ENCODE results near the gene HJV. TPM values are rescaled to one million over a fixed set of nuclear protein-coding genes. Genes with fewer than 3 reads are reported as not detected.

The HJV gene
- total and polyA plus RNA-seq, 2 of the 13 experiments (the other 11 are each of a cell fraction or from before 2014, with no cell fraction given), result 0.18 TPM; not detected in 1

GRCh38 chr1:146031476-146031875 is 9.9 kb upstream of the HJV start:
- DNase-seq (ENCODE audit: low spot score) (no peak), ATAC-seq (no peak), FAIRE-seq (no peak)
- CTCF ChIA-PET (ENCODE audit: low intra/inter-chr PET ratio, low total read pairs), result no interaction called here
- no TSS peak for BruUV-seq (replicated peaks)
- TF ChIP-seq ZNF670 (CRISPR knock-in tag; IDR thresholded peaks at IDR 0.05; ENCODE audit: borderline replicate concordance), result no peak
- TF ChIP-seq ZFP41 (CRISPR knock-in tag; IDR thresholded peaks at IDR 0.05; ENCODE audit: borderline replicate concordance), result no peak
- TF ChIP-seq GPN1 (CRISPR knock-in tag; IDR thresholded peaks at IDR 0.05; ENCODE audit: borderline replicate concordance), result no peak
- no peak for TF ChIP-seq U2AF2 (IDR thresholded peaks at IDR 0.05; ENCODE audit: low read depth, low read length)
- no peak for TF ChIP-seq FUBP1 (CRISPR knock-in tag; IDR thresholded peaks at IDR 0.05; ENCODE audit: borderline replicate concordance)
- Histone ChIP-seq H3K27ac (ENCODE audit: extremely low read length, insufficient read depth, low read length) (no peak overlapping the region), H3K27me3 (ENCODE audit: control insufficient read depth in 1 of 2, insufficient read depth in 2 of 2, low read length in 2 of 2) (no peaks in the 10 kb centered on the region), H3K4me3 (replicated peaks in 1 of 3; ENCODE audit: insufficient read depth in 1 of 3, low read depth in 2 of 3, low read length in 3 of 3) (no peak overlapping the region), H3K9me3 (ENCODE audit: low read length) (no peaks in the 10 kb centered on the region), H2AFZ (ENCODE audit: low read length) (no peak overlapping the region), H4K20me1 (ENCODE audit: insufficient read depth, low read length) (no peaks in the 10 kb centered on the region), H3K79me2 (ENCODE audit: insufficient read depth, low read length) (no peaks in the 10 kb centered on the region), H3K36me3 (replicated peaks in 1 of 2; ENCODE audit: control insufficient read depth in 1 of 2, insufficient read depth in 2 of 2, low read length in 2 of 2) (no peaks in the 10 kb centered on the region), H3K4me1 (ENCODE audit: insufficient read depth, low read length) (peaks cover 33% of the 10 kb centered on the region), H3K4me2 (ENCODE audit: low read depth, low read length) (no peak overlapping the region), H3K9ac (ENCODE audit: insufficient read depth, low read depth, low read length) (no peak overlapping the region)
- in situ Hi-C loops (cut with HindIII; ENCODE audit: extremely low pct_ligation_motif_present, low pct_unique_long_range_greater_than_20kb), result no loop called here
- POLR2A ChIA-PET, result interaction anchor here (1.6 to 9.1 kb wide), 3 partner anchors 10 to 67 kb away, joined by 5 to 297 read pairs (median 15); partner anchors contain the start of genes ANKRD34A, HJV and POLR3GL
- intact Hi-C loops (cut with micrococcal nuclease; ENCODE audit: unreplicated experiment), result no loop called here

- in situ Hi-C loops (cut with HindIII; ENCODE audit: extremely low pct_ligation_motif_present, low pct_unique_long_range_greater_than_20kb), result no loop called here
- no TSS peak for BruUV-seq (replicated peaks)
- Histone ChIP-seq H3K36me3 (replicated peaks in 1 of 2; ENCODE audit: control insufficient read depth in 1 of 2, insufficient read depth in 2 of 2, low read length in 2 of 2) (no peaks in the 10 kb centered on the region), H3K27ac (ENCODE audit: extremely low read length, insufficient read depth, low read length) (no peak overlapping the region), H3K4me3 (replicated peaks in 1 of 3; ENCODE audit: insufficient read depth in 1 of 3, low read depth in 2 of 3, low read length in 3 of 3) (no peak overlapping the region), H3K27me3 (ENCODE audit: control insufficient read depth in 1 of 2, insufficient read depth in 2 of 2, low read length in 2 of 2) (no peaks in the 10 kb centered on the region), H4K20me1 (ENCODE audit: insufficient read depth, low read length) (no peaks in the 10 kb centered on the region), H3K9ac (ENCODE audit: insufficient read depth, low read depth, low read length) (no peak overlapping the region), H3K4me1 (ENCODE audit: insufficient read depth, low read length) (peaks cover 26% of the 10 kb centered on the region), H3K79me2 (ENCODE audit: insufficient read depth, low read length) (no peaks in the 10 kb centered on the region), H3K4me2 (ENCODE audit: low read depth, low read length) (no peak overlapping the region), H2AFZ (ENCODE audit: low read length) (no peak overlapping the region), H3K9me3 (ENCODE audit: low read length) (no peaks in the 10 kb centered on the region)
- ChIA-PET POLR2A (no interaction called here), CTCF (ENCODE audit: low intra/inter-chr PET ratio, low total read pairs) (no interaction called here)
- ATAC-seq, result no peak
- DNase-seq (ENCODE audit: low spot score), result no peak
- FAIRE-seq, result no peak
- intact Hi-C loops (cut with micrococcal nuclease; ENCODE audit: unreplicated experiment), result no loop called here
- TF ChIP-seq KDM5B (CRISPR knock-in tag; IDR thresholded peaks at IDR 0.05; ENCODE audit: borderline replicate concordance), result no peak
- TF ChIP-seq ZNF552 (CRISPR knock-in tag; IDR thresholded peaks at IDR 0.05; ENCODE audit: borderline replicate concordance), result no peak
- TF ChIP-seq ZNF720 (CRISPR knock-in tag; IDR thresholded peaks at IDR 0.05), result no peak
- no peak for TF ChIP-seq FOXK2 (IDR thresholded peaks at IDR 0.05)
- no peak for TF ChIP-seq THAP7 (CRISPR knock-in tag; IDR thresholded peaks at IDR 0.05)
- TF ChIP-seq RFXAP (CRISPR knock-in tag; IDR thresholded peaks at IDR 0.05; ENCODE audit: borderline replicate concordance), result no peak
- no peak for TF ChIP-seq ZNF430 (CRISPR knock-in tag; IDR thresholded peaks at IDR 0.05)
- TF ChIP-seq SRF (IDR thresholded peaks at IDR 0.05; ENCODE audit: low read depth, low read length), result no peak
Measured at GRCh38 chr1:146029117-146029516, 7.6 kb upstream of the HJV start.
